GM12891 (cell line): ENCODE measurements around the gene ZNF467.

ENCODE experiments used
- POLR2A ChIP-seq: IDR thresholded peaks from 2 replicates; pipeline ENCODE4 v1.6.1; 2011; ENCODE audit warnings: low read depth, low read length, control low read depth
- POLR2AphosphoS5 ChIP-seq: IDR thresholded peaks from 2 replicates; pipeline ENCODE4 v1.6.1; 2011; ENCODE audit warnings: low read depth, low read length, control low read depth
- SPI1 ChIP-seq: IDR thresholded peaks from 2 replicates; pipeline ENCODE4 v1.6.1; 2011; ENCODE audit warnings: low read depth, low read length, control low read depth

DNA sequence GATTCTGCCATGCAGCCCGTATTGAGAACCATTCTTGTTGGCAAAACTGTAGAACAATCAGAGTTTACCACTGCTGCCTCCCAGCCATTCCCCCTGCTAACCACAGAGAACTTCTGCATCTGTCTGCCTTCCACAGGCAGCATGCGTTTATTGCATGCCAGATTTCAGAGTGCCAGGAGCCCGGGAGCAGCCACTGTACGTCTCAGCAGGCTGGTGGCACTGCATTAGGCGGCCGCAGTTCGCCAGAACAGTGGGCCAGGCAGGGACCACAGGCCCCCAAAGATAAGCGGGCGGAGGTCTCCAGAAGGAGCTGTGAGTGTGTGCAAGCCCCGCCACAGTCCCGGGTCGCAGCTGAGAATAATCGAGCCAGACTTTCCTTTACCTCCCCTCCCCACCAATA lies 31.8 kb downstream of the ZNF467 start:
- TF ChIP-seq POLR2A (no peak), POLR2AphosphoS5 (no peak), SPI1 (no peak)
